ENCODE measurements around the gene CBX4. TPM values are rescaled to one million over a fixed set of nuclear protein-coding genes. Genes with fewer than 3 reads are reported as not detected.

CBX4 gene
- total and polyA plus RNA-seq, 10 donors: 12.3 to 48.0 (median 25.4) TPM

- peak overlapping the region in 1 of 8 donors; percentile 86 for H3K27ac ChIP-seq
- H3K4me1 ChIP-seq: peaks cover 37 to 78% (median 72%) of the 10 kb centered on the region in 6 donors
- H3K9me3 ChIP-seq: peaks cover 0 to 22% (median 0%) of the 10 kb centered on the region in 8 donors
- 2 to 4% (median 2%) methylated on average over 55 to 70 of the region's 70 CpGs for WGBS, 5 donors
- TF ChIP-seq CTCF (IDR thresholded peaks at IDR 0.05 in 8 of 11, conservative IDR thresholded peaks at IDR 0.05 in 3 of 11): no peak
- TF ChIP-seq POLR2AphosphoS5 (IDR thresholded peaks at IDR 0.05): peak in 1 of 3 donors; percentile 30
- peaks cover 0 to 11% (median 2%) of the 10 kb centered on the region in 6 donors for H3K36me3 ChIP-seq
- H3K27me3 ChIP-seq (replicated peaks in 1 of 7): peaks cover 41 to 79% (median 65%) of the 10 kb centered on the region in 7 donors
- intact Hi-C loops (cut with DNase I; ENCODE audit: low total_unique reads): loop anchor here (5.0 kb wide), 1 partner anchor 194 kb away; no protein-coding TSS in a partner anchor
- peak overlapping the region in 7 of 8 donors; percentile 60 to 80 (median 63) for H3K4me3 ChIP-seq
- DNase-seq: no peak
These were observed 40.7 kb downstream of the CBX4 start for GRCh38 chr17:79798299-79799173.

- peaks cover 36 to 79% (median 65%) of the 10 kb centered on the region in 7 donors for H3K27me3 ChIP-seq (replicated peaks in 1 of 7)
- intact Hi-C loops (cut with DNase I; ENCODE audit: low total_unique reads): loop anchor here (5.0 kb wide), 1 partner anchor 195 kb away; no protein-coding TSS in a partner anchor
These were observed 41.5 kb downstream of the CBX4 start for GRCh38 chr17:79797492-79798298.

GRCh38 chr17:79796763-79797491 is 42.3 kb downstream of the CBX4 start, which contains the start of gene CBX8:
Gene CBX8, minus strand, starts transcription at chr17:79797077. Its CDS starts 79 bp downstream, at chr17:79796998.
- peak; percentile 100 for DNase-seq
- Histone ChIP-seq H3K9me3 (peaks cover 0 to 11% (median 0%) of the 10 kb centered on the region in 8 donors), H3K27ac (peak within 1 kb of the TSS; percentile 64 to 89 (median 78)), H3K27me3 (replicated peaks in 1 of 7) (peaks cover 35 to 79% (median 65%) of the 10 kb centered on the region in 7 donors), H3K36me3 (peaks cover 0 to 11% (median 2%) of the 10 kb centered on the region in 6 donors), H3K4me3 (peak within 1 kb of the TSS; percentile 48 to 80 (median 62)), H3K4me1 (peaks cover 30 to 81% (median 71%) of the 10 kb centered on the region in 6 donors)
- no peak for TF ChIP-seq POLR2A (IDR thresholded peaks at IDR 0.05)
- peak in 8 of 11 experiments; percentile 11 to 64 (median 36) for TF ChIP-seq CTCF (IDR thresholded peaks at IDR 0.05 in 8 of 11, conservative IDR thresholded peaks at IDR 0.05 in 3 of 11)
- peak; percentile 66 to 82 (median 82) for TF ChIP-seq POLR2AphosphoS5 (IDR thresholded peaks at IDR 0.05)
- WGBS, 5 donors: 1 to 2% (median 1%) methylated on average over 23 to 79 of the region's 79 CpGs
- intact Hi-C loops (cut with DNase I; ENCODE audit: low total_unique reads): loop anchor here (5.0 kb wide), 1 partner anchor 195 kb away; no protein-coding TSS in a partner anchor

More at GRCh38 chr17:79797492-79798298, 41.5 kb downstream of the CBX4 start:
- Histone ChIP-seq H3K4me3 (peak overlapping the region; percentile 48 to 80 (median 62)), H3K4me1 (peaks cover 31 to 78% (median 71%) of the 10 kb centered on the region in 6 donors), H3K9me3 (peaks cover 0 to 15% (median 0%) of the 10 kb centered on the region in 8 donors), H3K27ac (peak overlapping the region in 5 of 8 donors; percentile 54 to 89 (median 85)), H3K36me3 (peaks cover 0 to 11% (median 2%) of the 10 kb centered on the region in 6 donors)
- 0 to 1% (median 1%) methylated on average over 14 to 89 of the region's 89 CpGs for WGBS, 5 donors
- TF ChIP-seq POLR2AphosphoS5 (IDR thresholded peaks at IDR 0.05) (peak in 1 of 3 donors; percentile 44), CTCF (IDR thresholded peaks at IDR 0.05 in 8 of 11, conservative IDR thresholded peaks at IDR 0.05 in 3 of 11) (no peak)
- DNase-seq: peak; percentile 89
